ENCODE measurements around the gene MAD1L1. TPM values are rescaled to one million over a fixed set of nuclear protein-coding genes. Genes with fewer than 3 reads are reported as not detected.

MAD1L1 gene
- total RNA-seq, 1 experiment from 2014 or later = 38.5 TPM

- H3K36me3 ChIP-seq (ENCODE audit: control insufficient read depth in 1 of 2, insufficient read depth in 2 of 2, low read length in 2 of 2) = no peaks in the 10 kb centered on the region
- no peaks in the 10 kb centered on the region for H3K27me3 ChIP-seq (ENCODE audit: insufficient read depth, low read length)
- H3K9ac ChIP-seq (ENCODE audit: low read length) = no peak overlapping the region
- TF ChIP-seq SP1 (IDR thresholded peaks at IDR 0.05; ENCODE audit: low read depth) (no peak), EZH2phosphoT487 (IDR thresholded peaks at IDR 0.05; ENCODE audit: borderline replicate concordance) (no peak), POLR2AphosphoS5 (IDR thresholded peaks at IDR 0.05; ENCODE audit: low read depth, low read length) (no peak), SIN3A (IDR thresholded peaks at IDR 0.05; ENCODE audit: low read depth) (no peak), TCF7L2 (IDR thresholded peaks at IDR 0.05; ENCODE audit: borderline replicate concordance, extremely low read depth, insufficient read depth, insufficient read length) (no peak), CEBPB (IDR thresholded peaks at IDR 0.05; ENCODE audit: low read depth) (no peak), CBX3 (IDR thresholded peaks at IDR 0.05; ENCODE audit: low read depth) (no peak), ZNF274 (IDR thresholded peaks at IDR 0.05; ENCODE audit: low read depth, low read length) (no peak), REST (IDR thresholded peaks at IDR 0.05; ENCODE audit: low read depth) (no peak), JUND (IDR thresholded peaks at IDR 0.05) (no peak), EGR1 (IDR thresholded peaks at IDR 0.05; ENCODE audit: low read depth) (no peak), SRF (IDR thresholded peaks at IDR 0.05; ENCODE audit: low read depth) (no peak), YY1 (IDR thresholded peaks at IDR 0.05; ENCODE audit: extremely low read depth, insufficient replicate concordance, low read depth, low read length) (no peak), CTCF (IDR thresholded peaks at IDR 0.05 in 2 of 3, conservative IDR thresholded peaks at IDR 0.05 in 1 of 3; ENCODE audit: borderline replicate concordance in 1 of 3, insufficient read depth in 1 of 3, low read depth in 2 of 3, low read length in 2 of 3) (no peak), POLR2A (IDR thresholded peaks at IDR 0.05; ENCODE audit: borderline replicate concordance, extremely low read depth, insufficient read depth, insufficient read length) (no peak), FOSL1 (IDR thresholded peaks at IDR 0.05; ENCODE audit: low read depth) (no peak), ZBTB33 (IDR thresholded peaks at IDR 0.05; ENCODE audit: extremely low read depth, insufficient replicate concordance, low read length) (no peak), ELF1 (IDR thresholded peaks at IDR 0.05; ENCODE audit: borderline replicate concordance, low read depth) (no peak), ZFX (IDR thresholded peaks at IDR 0.05) (no peak)
- RAD21 ChIA-PET (ENCODE audit: low non-redundant PET in 1 of 2, low total read pairs in 2 of 2, uncharacterized antibody in 2 of 2, unreplicated experiment in 2 of 2) = no interaction called here
- POLR2A ChIA-PET = no interaction called here
- H3K9me3 ChIP-seq (ENCODE audit: control insufficient read depth in 1 of 2, insufficient read depth in 1 of 2, low read depth in 1 of 2, low read length in 2 of 2) = peaks cover 8% of the 10 kb centered on the region in 2 experiments; a peak in 2 of 4 replicates
- ATAC-seq (no peak), DNase-seq (ENCODE audit: low read depth, low spot score) (no peak)
- H4K20me1 ChIP-seq (ENCODE audit: insufficient read depth) = no peaks in the 10 kb centered on the region
- no peak overlapping the region for H3K4me3 ChIP-seq (replicated peaks in 1 of 2; ENCODE audit: low read depth in 1 of 2, low read length in 2 of 2)
- intact Hi-C loops (cut with micrococcal nuclease) = no loop called here
- no peaks in the 10 kb centered on the region for H3K79me2 ChIP-seq (ENCODE audit: insufficient read depth, low read length)
- H2AFZ ChIP-seq (ENCODE audit: low read depth, low read length, poor library complexity, severe bottlenecking) = no peak overlapping the region
- no peak overlapping the region for H3K4me2 ChIP-seq (ENCODE audit: low read length)
- no TSS peak for BruUV-seq (replicated peaks)
- H3K9me2 ChIP-seq (ENCODE audit: insufficient read depth) = no peaks in the 10 kb centered on the region
- CTCF ChIA-PET = no interaction called here
- H3K27ac ChIP-seq (ENCODE audit: low read depth, low read length) = no peak overlapping the region
- H3K4me1 ChIP-seq (ENCODE audit: control insufficient read depth in 1 of 2, insufficient read depth in 2 of 2, low read length in 2 of 2) = peaks cover 0 to 15% of the 10 kb centered on the region in 2 experiments; a peak in 2 of 4 replicates
Measured at GRCh38 chr7:2059964-2060700, 172.6 kb downstream of the MAD1L1 start.
